H4 (cell line): ENCODE measurements around the gene LRRN1. TPM values are rescaled to one million over a fixed set of nuclear protein-coding genes. Genes with fewer than 3 reads are reported as not detected.
"Not testable (repeated sequence)": the region's sequence is repeated elsewhere in the genome, so short reads cannot be mapped to it uniquely, and the experiment has no call there.

Experiments used
- DNase-seq: peaks from one replicate; pipeline ENCODE4 v3.0.0-alpha.2; 2015; ENCODE audit warnings: low spot score
- total RNA-seq: library from RNA; depleted of rRNA; stranded (reverse); fragments of >200 nt; shearing (Covaris generic); gene quantifications from 2 replicates; pipeline ENCODE4 v1.2.3, GENCODE V29; 2014

LRRN1 gene
- total RNA-seq, 1 experiment from 2014 or later, result 1.9 TPM

DNA sequence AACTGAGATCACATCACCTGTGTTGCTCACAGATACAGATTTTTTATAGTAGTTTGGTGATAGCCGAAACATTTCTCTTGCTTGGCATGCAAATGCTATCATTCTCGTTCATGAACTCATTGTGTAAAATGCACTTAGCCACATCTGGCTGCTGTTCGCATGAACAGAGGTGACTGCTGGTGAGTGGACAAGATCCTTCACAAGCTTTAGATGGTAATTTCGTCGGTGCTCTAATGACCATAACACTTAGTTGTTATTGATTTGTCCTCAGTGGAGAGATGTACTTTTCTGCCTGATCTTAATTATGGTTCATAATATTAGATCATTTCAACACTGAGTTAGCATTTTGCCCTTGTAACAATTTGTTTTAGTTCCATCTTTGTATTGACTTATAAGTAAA, 13.8 kb downstream of the LRRN1 start:
- no peak for DNase-seq

DNA sequence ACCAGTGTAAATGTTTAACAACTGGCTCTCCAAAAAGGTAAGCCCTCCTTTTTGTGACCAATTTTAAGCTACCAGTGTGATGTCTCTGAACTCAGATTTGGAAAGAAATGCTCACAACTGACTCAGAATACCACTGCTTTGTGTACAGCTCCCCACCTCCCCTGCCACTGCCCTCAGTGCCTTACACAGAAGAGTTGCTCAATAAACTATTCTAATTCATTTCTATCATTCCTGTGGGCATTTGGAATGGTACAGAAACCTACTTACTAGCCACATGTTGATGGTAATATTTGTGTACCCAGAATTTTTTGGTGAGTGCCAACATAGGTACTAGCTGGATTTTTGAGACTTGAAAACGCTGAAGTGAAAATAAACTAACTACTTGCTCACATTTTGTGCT, 16.0 kb downstream of the LRRN1 start:
- DNase-seq, result peak; percentile 30

DNA sequence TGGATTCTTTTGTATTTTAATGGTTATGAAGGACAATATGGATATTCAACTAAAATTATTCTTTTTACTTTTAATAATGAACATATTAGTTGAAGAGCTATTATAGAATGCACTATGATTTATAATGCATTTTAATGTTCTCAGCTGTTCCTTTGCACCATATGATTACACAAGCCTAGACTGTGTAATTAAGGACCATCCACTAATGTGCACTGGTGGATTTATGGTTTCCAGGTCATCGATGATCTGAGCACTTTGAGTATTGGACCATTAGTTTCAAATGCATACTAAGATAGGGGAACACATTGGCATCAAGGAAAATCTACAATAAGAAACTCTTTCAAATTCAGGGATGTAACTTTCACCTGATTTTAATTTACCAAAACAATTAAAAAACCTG, 16.8 kb downstream of the LRRN1 start:
- no peak for DNase-seq

DNA sequence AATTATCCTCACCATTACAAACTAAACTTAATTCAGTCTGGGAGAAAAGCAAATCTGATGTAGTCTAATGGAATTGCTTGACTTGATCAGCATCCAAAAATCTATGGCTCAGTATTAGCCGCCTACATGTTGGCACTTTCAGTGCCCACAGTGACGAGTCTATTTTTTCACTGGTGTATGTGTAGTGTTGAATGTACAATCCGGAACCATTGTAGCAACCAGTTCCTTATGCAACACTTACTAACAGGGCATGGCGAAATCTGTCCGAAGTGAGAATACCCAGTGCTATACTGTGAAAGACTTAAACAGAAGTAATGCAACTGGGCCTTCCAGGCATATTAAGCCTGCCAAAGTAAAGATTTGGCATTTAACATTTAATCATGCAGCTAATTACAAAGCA, 18.6 kb downstream of the LRRN1 start:
- no peak for DNase-seq

DNA sequence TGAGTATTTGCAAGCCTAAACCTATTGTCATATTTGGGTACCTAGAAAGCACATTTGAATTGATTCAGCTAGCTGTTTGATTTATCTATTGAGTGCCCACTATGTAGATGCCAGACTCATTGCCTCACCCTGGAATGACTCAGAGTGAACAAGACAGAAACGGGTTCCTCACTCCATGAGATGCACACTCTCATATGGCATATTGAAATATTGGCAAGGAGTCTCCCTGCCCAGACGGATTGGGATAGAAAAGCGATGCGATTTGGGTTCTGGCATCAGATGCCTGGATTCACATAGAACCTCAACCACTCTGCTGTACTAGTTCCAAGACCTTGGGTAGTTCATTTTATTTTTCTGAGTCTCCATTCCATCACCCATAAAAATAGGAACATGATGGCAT, 22.5 kb downstream of the LRRN1 start:
- DNase-seq, result no peak

DNA sequence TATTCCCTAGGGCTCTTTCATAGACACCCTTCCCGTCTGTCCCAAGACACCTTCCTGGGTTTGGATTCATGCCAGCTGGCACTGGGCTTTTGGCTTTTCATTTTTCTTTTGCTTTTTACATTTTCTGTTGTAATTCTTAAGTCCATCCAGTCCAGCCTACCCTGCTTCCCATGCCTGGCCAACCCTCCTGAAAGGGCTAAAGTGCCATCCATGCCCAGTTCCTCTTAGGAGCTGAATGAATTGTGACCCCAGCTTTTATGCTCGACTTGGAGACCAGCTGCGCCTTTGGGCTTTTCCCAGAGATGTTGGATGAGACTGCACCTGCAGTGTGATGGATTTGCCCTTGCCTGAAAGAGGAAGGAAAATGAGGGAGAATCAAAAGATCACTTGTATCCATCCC, 25.8 kb downstream of the LRRN1 start:
- no peak for DNase-seq

DNA sequence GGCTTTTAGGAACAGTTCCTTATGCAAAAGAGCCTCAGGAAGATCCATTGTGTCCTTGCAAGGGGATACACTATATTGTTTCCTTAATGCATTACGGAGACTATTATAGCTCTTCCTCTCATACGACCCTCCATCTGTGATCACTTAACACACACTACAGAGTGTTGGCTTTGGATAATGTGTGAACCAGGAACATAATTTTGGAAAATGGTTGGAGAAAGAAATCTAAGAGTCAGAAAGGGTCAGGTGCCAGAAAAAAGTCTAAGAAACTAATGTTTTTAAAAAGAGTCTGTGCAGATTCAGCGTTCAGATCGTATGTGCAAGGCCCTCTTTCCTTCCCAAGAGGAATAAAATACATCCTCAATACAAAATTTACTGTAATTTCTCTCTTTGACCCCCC, 27.3 kb downstream of the LRRN1 start:
- DNase-seq, result no peak

DNA sequence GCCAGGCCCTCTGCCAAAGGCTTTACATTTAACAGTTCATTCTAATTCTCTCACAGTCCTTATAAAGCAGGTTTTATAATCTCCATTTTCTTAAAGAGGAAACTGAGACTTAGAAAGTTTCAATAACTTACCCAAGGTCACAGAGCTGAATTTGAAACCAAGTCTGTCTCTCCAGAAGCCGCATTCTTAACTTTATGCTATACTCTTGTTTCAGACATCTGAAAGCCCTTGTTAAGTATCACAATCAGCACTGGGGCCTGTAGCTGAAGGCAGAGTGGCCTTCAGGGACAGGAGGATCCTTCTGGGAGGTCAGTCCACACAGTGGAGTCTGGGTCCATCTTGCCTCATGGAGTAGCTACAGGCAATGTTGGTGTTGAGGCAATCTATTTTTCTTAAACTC, 27.9 kb downstream of the LRRN1 start:
- DNase-seq, result no peak

DNA sequence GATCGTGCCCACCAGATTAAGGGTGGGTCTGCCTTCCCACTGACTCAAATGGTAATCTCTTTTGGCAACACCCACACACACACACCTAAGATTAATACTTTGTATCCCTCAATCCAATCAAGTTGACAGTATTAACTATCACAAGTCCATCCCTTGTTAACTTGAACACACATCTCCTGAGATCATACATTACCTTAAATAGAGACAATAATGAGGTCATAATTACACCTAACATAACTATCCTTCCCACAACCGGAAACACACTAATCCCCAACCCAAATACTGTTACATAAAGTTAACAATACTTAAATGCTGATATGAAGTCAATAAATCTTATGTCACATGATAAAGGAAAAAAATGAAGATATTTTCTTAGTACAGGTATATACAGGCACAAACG, 29.2 kb downstream of the LRRN1 start:
- not testable (repeated sequence) for DNase-seq

DNA sequence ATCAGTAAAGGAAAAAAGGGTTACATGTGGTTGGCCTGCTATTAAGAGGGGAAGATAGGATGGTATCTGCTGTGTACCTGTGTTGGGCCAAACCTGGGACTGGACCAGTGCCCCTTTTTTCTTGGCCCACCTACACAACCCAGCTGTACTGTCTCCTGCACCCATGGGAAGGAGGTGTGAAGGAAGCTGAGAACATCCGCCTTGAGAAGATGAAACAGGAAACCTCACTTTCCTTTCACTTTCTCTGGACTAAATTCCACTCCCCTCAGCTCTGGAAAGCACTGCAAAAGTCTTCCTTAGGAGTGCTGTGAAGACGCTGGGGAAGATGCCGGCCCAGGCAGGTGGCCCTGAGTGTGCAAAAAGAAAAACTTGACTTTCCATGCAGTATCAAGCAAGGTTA, 37.6 kb downstream of the LRRN1 start:
- DNase-seq, result no peak

DNA sequence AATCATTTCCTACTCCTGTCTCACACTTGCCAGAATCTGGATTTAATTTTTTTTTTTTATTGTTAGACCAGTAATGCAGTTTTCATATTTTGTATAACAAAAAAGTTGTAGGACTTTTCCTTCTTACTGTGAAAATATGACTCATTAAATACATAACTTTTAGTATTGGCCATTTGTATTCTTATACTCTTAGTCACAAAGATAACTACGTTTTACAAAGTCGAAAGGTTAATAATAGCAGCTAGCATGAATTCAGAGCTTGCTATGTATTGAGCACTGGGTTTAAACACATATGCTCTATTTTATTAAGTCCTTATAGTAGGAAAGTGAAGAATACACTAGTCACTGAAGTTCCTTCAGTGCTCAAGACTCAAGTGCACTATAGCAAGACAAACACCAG, 43.1 kb downstream of the LRRN1 start:
- DNase-seq, result no peak

DNA sequence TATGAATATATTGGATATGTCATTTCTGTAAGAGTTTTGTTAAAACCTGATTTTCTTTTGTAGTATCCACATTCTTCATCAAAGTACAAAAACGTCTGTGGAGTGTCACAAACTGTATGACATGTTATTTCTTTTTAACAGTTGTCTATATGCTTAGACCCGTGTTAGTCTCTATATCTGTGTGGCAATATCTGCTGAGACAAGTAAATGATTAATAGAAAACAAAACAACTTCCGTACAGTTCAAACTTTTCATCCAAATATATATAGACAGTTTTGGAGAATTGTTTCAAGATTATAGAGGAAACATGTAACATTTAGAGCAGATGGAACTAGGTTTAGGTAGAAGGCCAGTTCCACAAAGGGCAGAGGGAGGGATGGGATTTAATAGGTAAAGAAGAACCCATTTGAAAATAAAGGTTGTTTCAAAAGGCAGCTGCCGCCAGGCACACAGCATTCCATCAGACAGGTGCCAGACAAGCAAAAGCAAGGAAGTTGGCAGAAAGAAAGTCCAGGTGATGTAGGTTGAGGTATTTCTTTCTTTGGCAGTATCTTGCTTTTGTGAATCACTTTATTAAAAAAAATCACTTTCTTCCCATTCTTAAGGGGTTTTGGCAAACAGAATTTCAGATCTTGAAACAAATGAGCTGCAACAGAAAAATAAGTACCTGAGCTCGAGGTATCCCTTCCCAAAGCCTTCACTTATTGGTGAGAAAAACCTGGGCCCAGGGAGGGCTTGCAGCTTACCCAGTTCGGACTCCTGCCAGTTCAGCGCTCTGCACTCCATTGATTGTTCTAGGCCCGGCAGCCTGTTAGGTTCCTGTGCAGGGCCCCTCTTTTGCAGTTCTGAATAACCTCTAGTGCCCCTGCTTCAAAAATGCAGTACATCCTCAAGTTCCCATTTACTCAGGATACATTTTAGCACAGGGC, 49.0 kb downstream of the LRRN1 start:
- no peak for DNase-seq

DNA sequence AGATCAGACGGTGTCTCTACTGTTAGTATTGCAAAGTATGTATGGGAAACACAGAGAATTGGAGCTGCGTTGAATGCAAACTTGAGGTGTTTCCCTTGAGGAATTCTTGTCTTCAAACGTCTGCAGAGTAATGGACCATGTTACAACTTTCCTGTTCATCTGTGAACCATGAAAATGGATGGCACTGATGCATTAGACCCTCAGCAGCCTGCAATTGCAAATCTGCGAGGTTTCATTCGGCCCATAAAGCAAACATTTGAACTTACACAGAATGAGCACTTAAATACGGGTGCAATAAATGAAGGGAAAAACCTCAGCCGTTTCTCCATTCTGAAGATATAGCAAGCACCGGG, 49.7 kb downstream of the LRRN1 start:
- DNase-seq, result no peak

DNA sequence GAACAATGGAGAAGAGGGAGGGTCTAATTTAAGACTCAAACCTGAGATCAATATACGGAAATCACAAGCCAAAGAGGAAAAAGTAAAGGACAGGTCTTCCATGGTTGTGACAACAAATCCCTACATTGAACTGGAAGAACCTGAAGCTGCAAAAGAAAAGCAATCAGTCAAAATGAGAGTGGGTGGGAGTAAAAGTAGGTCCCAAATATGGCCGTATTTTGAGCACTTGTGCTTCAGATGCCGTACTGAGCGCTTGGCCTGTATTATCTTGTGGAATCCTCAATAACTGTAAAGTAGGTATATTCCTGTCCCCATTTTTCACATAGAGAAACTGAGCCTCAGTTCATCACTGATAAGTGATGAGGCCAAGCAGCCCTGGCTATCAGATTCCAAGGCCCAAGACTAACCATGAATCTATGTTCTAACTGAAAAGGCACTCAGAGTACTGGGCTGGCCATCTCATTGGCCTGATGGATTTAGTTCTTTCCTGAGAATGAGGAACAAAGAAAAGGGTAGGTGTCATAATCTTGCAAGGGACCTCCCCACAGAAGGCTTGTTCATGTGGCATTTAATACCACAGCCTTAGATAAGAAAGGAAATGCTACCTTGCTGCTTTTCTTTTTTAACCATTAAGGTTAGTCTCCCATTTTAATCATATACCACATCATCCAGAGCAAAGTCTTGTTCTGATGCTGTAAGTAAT, 52.5 kb downstream of the LRRN1 start:
- no peak for DNase-seq

DNA sequence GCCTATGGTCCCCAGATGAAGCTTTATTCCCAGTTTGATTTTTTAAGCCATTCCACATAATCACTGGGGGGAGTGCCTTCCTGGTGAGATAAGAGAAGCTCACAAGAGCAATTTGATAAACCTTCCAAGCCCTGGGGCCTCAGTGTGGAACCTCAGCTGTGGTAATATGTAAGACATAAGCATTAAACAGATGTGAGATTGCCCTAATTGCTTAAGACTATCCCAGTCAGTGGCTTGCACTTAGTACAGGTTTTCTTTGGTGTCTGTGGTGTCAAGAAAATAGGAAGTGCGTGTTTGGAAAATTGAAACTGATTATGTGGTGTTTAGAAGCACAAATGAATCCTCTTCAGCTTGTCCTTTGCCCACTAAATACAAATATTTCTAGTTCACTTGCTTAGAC, 54.3 kb downstream of the LRRN1 start:
- no peak for DNase-seq

DNA sequence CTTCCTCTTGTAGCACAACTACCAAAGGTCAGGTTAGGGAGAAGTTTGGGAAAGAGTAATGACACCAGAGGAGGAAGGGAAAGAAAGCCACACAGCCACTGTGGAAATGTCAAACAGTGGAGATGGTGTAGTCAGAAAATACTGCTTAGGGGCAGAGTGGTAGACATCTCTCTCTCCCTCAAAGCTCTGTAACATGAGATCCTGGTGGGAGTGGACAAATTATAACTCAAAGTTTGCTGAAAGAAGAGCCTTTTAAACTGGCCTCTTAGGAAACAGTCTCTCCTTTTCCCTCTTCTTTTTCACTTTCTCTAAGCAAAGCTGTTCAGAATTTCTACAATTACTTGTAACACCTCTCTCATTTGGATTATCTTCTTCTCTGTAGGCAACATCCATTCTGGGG, 55.8 kb downstream of the LRRN1 start:
- no peak for DNase-seq

DNA sequence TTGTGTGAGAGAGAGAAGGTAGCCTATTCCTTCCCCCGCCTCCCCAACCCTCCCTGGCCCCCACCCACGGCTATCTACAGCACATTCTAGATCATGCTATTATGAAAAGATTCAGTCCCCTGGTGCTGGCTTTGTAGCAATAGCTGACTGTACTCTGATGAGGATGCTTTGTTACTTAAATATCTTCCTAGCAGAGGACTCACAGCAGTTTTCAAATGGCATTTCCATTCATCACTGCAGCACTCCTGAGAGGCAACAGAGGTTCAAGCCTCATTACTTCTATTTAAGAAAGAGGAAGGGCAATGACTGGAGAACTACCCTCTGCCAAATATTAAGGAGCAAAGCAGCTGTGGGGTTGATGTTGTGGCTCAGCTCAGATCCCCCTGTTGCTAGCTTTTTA, 61.0 kb downstream of the LRRN1 start:
- no peak for DNase-seq

DNA sequence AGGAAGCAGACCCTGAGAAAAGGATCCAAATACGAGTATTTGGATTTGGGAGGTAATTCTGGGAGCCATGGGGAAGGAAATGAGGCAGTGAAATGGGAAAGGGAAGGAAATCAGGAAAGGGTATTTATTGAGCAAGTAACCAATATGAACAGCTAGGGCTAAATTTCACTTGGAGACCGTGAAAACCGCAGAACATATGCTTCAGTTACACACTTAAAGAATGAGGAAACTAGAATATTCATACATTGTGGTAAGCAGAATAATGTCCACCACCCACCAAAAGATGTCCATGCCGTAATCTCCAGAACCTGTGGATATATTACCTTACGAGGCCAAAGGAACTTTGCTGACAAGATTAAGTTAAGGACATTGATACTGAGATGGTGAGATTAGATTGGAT, 63.3 kb downstream of the LRRN1 start:
- DNase-seq, result no peak

DNA sequence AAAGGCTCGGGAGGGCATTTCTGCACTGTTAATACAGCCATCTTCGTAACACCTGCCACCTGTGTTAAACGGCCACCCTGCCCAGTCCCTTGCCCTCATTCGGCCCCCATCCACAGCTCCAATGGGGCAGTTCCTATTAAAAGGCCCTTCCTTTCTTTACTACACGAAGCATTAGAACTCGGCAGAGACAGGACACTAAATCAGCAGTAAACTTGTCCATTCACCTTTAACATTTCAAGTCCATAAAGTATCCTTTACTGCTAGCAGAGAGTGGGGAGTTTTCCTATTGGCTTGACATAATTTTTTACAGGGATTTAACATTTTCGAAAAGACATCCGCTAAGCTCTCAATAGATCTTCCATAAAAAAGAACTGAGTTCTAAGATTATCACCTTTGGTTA, 76.3 kb downstream of the LRRN1 start:
- no peak for DNase-seq

DNA sequence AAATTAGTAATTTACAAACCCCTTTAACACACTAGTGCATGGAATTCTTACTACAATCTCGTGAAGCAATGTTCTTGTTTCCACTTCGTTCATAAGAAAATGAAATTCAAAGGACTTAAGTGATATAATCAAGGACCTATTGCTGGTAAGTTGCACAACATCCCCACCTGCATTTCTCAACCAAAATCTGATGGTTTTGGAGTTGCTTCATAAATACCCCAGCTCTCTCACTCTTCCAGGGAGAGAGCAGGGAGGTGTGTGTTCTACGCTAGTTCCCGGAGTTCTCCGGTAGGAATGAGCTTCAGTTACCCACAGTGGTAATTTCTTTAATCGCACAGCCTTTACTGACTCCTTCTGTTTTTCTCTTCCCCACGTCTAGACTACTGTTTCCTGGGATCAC, 81.8 kb downstream of the LRRN1 start:
- no peak for DNase-seq

DNA sequence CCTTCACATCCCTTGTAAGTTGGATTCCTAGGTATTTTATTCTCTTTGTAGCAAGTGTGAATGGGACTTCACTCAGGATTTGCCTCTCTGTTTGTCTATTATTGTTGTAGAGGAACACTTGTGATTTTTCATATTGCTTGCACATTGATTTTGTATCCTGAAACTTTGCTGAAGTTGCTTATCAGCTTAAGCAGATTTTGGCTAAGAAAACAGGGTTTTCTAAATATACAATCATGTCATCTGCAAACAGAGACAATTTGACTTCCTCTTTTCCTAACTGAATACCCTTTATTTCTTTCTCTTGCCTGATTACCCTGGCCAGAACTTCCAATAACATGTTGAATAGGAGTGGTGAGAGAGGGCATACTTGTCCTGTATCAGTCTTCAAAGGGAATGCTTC, 88.1 kb downstream of the LRRN1 start:
- not testable (repeated sequence) for DNase-seq

DNA sequence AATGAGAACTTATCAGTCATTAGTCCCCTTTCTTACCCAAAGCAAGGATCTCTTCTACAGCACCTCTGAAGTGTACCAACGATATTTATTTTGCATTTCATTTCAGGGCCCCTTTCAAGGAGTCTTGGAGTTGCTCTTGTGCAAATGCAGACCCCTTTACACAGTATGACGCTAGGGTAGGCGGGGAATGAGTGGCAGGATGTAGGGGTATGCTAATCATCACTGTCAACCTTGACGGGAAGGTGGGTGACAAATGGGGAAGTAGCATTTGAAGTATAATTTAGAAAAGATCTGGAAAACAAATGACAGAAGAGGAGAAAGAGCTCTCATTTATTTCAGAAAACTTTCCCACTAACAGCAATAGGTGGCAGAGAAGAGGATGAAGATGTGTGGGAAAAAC, 94.4 kb downstream of the LRRN1 start:
- no peak for DNase-seq
